Adrenal gland (tissue), 12 donors: ENCODE data around the gene OR8A1. TPM values are rescaled to one million over a fixed set of nuclear protein-coding genes. Genes with fewer than 3 reads are reported as not detected.

Experiments
- DNase-seq, 7 donors: peaks; one replicate each; pipeline ENCODE4 v3.0.0-alpha.2; 2019 to 2020
- H3K27ac ChIP-seq, 5 donors: fragments of 200-600 bp; sonication (generic) in 4 of 5; 1 replicate in 3 of 5; 2 replicates in 2 of 5; pipeline versions ENCODE4 v1.5.1 to v1.8.0; 2016 to 2020; ENCODE audit warnings: mild to moderate bottlenecking in 1 of 5
- H3K27me3 ChIP-seq: fragments of 200-600 bp; 2 replicates; pipeline ENCODE4 v1.8.0; 2021
- H3K36me3 ChIP-seq, 2 donors: fragments of 200-600 bp; replicated peaks in 1 of 2; 1 replicate in 1 of 2; 2 replicates in 1 of 2; pipeline versions ENCODE4 v1.5.1 to v1.8.0; 2018 to 2022
- H3K4me1 ChIP-seq, 2 donors: fragments of 200-600 bp; replicated peaks in 1 of 2; 1 replicate in 1 of 2; 2 replicates in 1 of 2; pipeline versions ENCODE4 v1.5.1 to v1.8.0; 2018 to 2021
- H3K4me3 ChIP-seq, 4 donors: fragments of 200-600 bp; sonication (generic) in 3 of 4; one replicate each; pipeline ENCODE4 v1.5.1; 2016 to 2018
- H3K9me3 ChIP-seq, 3 donors: fragments of 200-600 bp; sonication (generic) in 1 of 3; replicated peaks in 1 of 3; 1 replicate in 2 of 3; 2 replicates in 1 of 3; pipeline versions ENCODE4 v1.5.1 to v1.8.0; 2016 to 2021
- CTCF ChIP-seq, 6 experiments: fragments of 450-650 bp in 4 of 6; fragments of 200-600 bp in 2 of 6; sonication (generic) in 1 of 6; IDR thresholded peaks; 1 replicate in 5 of 6; 2 replicates in 1 of 6; pipeline versions ENCODE4 v1.5.1 to v1.8.0; 2016 to 2021; ENCODE audit warnings: antibody characterized with exemption in 6 of 6, mild to moderate bottlenecking in 2 of 6, moderate library complexity in 1 of 6
- POLR2A ChIP-seq, 2 donors: fragments of 450-650 bp; IDR thresholded peaks; one replicate each; pipeline ENCODE4 v1.6.1; 2017; ENCODE audit warnings: antibody characterized with exemption in 2 of 2, mild to moderate bottlenecking in 2 of 2, moderate library complexity in 1 of 2
- WGBS, 4 donors: extraction: QIAGEN DNeasy Blood & Tissue Kit in 2 of 4; methylation state at CpG; one replicate each; pipeline versions ENCODE4 v1.1.5 to v1.1.7; 2013 to 2017; 5-methylcytosine and 5-hydroxymethylcytosine counted together
- intact Hi-C, 2 donors: fragments of 100-400 bp; cut with DNase I; formaldehyde crosslinking; loops; one replicate each; pipeline versions ENCODE4 v1.14.1 to v1.15.0; 2022 to 2023
- polyA plus RNA-seq, 3 donors: library from polyadenylated mRNA; stranded (reverse); fragments of 200-250 nt in 2 of 3; fragments of 350-450 nt in 1 of 3; fragmentation: Illumina TruSeq in 1 of 3; extraction: RNeasy Lipid Tissue Mini Kit (QIAGEN cat#74804) in 1 of 3; gene quantifications; one replicate each; pipeline ENCODE4 v1.2.3, GENCODE V29; 2013 to 2014
- total RNA-seq, 9 donors: library from RNA; depleted of rRNA in 4 of 9; stranded (reverse); fragments of >200 nt in 4 of 9; fragments of 120-200 nt in 1 of 9; fragmentation: NEBNext Ultra II Directional in 1 of 9; extraction: Animal tissue kit (Norgen Biotek cat#: 25700) in 1 of 9; gene quantifications; one replicate each; pipeline versions ENCODE4 v1.1.0 to v1.2.4, GENCODE V29; 2013 to 2023
- donor health status: healthy with polysubstance abuse.
- donor health status: Bipolar disorder and iron deficiency.
- donor health status: DM: yes; HTN: yes; CAD: no.
- donor health status: DM: no; HTN: no; CAD: no.
- donor health status: DM: no; HTN: no; CAD: no.
- donor health status: DM: yes; HTN: yes; CAD: no.

The OR8A1 gene
- total and polyA plus RNA-seq, 12 donors: not detected

GRCh38 chr11:124543145-124543544, 26.7 kb upstream of the OR8A1 start:
- no peaks in the 10 kb centered on the region for H3K27me3 ChIP-seq
- H3K4me1 ChIP-seq: no peaks in the 10 kb centered on the region
- 80 to 83% (median 81%) methylated on average over 6 of the region's 6 CpGs for WGBS, 4 donors
- no peaks in the 10 kb centered on the region for H3K9me3 ChIP-seq
- TF ChIP-seq CTCF (IDR thresholded peaks at IDR 0.05): no peak
- no peak for TF ChIP-seq POLR2A (IDR thresholded peaks at IDR 0.05)
- no peak for DNase-seq
- no peak overlapping the region for H3K4me3 ChIP-seq
- no peak overlapping the region for H3K27ac ChIP-seq
- intact Hi-C loops: no loop called here
- H3K36me3 ChIP-seq: no peaks in the 10 kb centered on the region

DNA sequence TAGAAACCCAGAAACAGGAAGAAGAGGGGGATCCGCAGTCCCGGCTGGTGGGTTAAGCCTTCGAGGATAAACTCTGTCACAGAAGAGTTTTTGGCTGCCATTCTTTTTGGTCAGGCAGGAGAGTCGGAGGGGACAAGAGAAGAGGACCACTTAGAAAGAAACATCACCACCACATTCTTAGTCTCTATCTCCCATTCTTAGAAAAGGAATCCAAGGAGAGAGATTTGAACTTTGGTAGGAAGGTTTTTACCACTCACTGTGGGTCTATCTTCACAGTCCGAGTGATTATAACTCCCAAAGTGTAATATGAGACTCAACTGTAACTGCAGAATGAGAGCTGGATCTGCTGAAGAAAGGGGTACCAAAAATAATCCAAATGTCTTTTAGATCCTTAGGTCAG, 26.2 kb upstream of the OR8A1 start, which contains the start of gene OR8B12:
Gene OR8B12, minus strand, starts transcription at position 101 of the 400 bp plus-strand sequence. Its CDS starts 0 bp downstream, at position 101.
- Histone ChIP-seq H3K27ac (no peak within 1 kb of the TSS), H3K4me1 (no peaks in the 10 kb centered on the region), H3K9me3 (no peaks in the 10 kb centered on the region), H3K27me3 (no peaks in the 10 kb centered on the region), H3K4me3 (no peak within 1 kb of the TSS), H3K36me3 (no peaks in the 10 kb centered on the region)
- DNase-seq: no peak
- TF ChIP-seq POLR2A (IDR thresholded peaks at IDR 0.05): no peak
- no peak for TF ChIP-seq CTCF (IDR thresholded peaks at IDR 0.05)
- WGBS, 4 donors: 79 to 84% (median 81%) methylated on average over 5 of the region's 5 CpGs
- intact Hi-C loops: no loop called here

DNA sequence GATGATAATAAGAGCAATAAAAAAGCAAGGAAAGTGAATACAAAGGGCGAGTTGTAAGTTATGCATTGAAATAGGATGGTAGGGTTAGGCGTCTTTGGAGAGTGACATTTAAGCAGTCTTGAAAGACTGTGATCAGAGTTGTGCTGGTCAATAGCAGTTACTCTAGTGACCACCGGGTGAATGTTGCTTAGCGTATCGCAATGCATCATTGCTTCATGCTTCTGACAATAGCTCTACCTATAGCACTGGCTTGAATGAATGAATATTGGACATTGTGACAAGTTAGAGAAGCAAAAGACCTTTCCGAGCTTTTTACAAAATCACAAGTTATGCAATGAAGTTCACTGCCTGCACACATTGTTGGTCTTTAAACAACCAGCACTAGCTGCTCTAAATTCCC, 18.6 kb upstream of the OR8A1 start:
- Histone ChIP-seq H3K4me1 (no peaks in the 10 kb centered on the region), H3K4me3 (no peak overlapping the region), H3K27me3 (no peaks in the 10 kb centered on the region), H3K36me3 (no peaks in the 10 kb centered on the region), H3K9me3 (no peaks in the 10 kb centered on the region), H3K27ac (no peak overlapping the region)
- no peak for TF ChIP-seq POLR2A (IDR thresholded peaks at IDR 0.05)
- no peak for TF ChIP-seq CTCF (IDR thresholded peaks at IDR 0.05)
- intact Hi-C loops: no loop called here
- no peak for DNase-seq
- WGBS, 4 donors: 73 to 80% (median 78%) methylated on average over 6 of the region's 6 CpGs

GRCh38 chr11:124551987-124552386, 17.8 kb upstream of the OR8A1 start:
- 68 to 82% (median 77%) methylated on average over 4 of the region's 4 CpGs for WGBS, 4 donors
- H3K4me3 ChIP-seq: no peak overlapping the region

More at GRCh38 chr11:124551987-124552386, 17.8 kb upstream of the OR8A1 start:
- DNase-seq: no peak
- H3K27me3 ChIP-seq: no peaks in the 10 kb centered on the region
- TF ChIP-seq CTCF (IDR thresholded peaks at IDR 0.05) (no peak), POLR2A (IDR thresholded peaks at IDR 0.05) (no peak)
- H3K4me1 ChIP-seq: no peaks in the 10 kb centered on the region
- H3K9me3 ChIP-seq: no peaks in the 10 kb centered on the region
- intact Hi-C loops: no loop called here
- H3K27ac ChIP-seq: no peak overlapping the region
- H3K36me3 ChIP-seq: no peaks in the 10 kb centered on the region
